ENCODE measurements around the gene TBC1D20.

DNA sequence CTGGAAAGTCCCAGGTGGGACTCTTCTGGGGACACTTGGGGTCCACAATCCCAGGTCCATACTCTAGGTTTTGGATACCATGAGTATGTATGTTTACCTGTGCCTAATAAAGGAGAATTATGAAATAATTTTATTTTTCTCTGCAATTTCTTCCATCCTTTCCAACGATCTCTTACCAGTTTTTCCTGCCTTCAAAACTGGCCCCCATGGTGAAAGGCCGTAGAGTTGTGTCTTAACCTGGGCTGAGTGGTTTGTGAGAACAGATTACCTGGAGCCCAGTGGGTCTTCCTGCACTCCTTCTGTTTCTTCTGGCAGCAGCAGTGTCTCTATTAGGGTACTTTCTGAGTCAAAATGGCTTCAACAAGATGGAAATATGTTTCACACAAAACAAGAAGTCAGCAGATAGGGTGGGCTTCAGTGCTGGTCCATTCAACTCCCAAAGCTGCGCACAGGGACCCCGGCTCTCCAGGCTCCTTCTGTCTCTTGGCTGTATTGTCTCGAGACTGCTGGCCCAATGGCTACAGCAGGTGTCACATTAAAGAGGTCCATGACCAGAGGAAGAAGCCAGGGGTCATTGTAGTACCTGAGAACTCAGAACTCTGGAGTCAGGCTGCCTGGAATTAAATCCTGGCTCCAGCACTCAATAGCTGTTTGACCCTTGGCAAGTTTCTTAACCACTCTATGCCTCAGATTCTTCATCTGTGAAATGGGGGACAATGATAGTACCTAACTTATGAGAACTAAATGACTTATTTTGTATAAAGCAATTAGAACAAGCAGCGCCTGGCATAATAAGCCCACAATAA lies 64.7 kb downstream of the TBC1D20 start:
- TF ChIP-seq POLR2AphosphoS5 (IDR thresholded peaks at IDR 0.05; ENCODE audit: low read depth) = no peak
- TF ChIP-seq, protein P1, sequence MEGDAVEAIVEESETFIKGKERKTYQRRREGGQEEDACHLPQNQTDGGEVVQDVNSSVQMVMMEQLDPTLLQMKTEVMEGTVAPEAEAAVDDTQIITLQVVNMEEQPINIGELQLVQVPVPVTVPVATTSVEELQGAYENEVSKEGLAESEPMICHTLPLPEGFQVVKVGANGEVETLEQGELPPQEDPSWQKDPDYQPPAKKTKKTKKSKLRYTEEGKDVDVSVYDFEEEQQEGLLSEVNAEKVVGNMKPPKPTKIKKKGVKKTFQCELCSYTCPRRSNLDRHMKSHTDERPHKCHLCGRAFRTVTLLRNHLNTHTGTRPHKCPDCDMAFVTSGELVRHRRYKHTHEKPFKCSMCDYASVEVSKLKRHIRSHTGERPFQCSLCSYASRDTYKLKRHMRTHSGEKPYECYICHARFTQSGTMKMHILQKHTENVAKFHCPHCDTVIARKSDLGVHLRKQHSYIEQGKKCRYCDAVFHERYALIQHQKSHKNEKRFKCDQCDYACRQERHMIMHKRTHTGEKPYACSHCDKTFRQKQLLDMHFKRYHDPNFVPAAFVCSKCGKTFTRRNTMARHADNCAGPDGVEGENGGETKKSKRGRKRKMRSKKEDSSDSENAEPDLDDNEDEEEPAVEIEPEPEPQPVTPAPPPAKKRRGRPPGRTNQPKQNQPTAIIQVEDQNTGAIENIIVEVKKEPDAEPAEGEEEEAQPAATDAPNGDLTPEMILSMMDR (conservative IDR thresholded peaks at IDR 0.05; ENCODE audit: low read depth in 2 of 2) = 0 out of 4 replicates have a peak, but pooled peaks of 1 of the 2 experiments have one; percentile 10
- TF ChIP-seq EZH2 (IDR thresholded peaks at IDR 0.05; ENCODE audit: low read depth, unreplicated experiment) = no peak
- TF ChIP-seq EZH2phosphoT487 (IDR thresholded peaks at IDR 0.05; ENCODE audit: unreplicated experiment) = no peak
- TF ChIP-seq ZNF114 (CRISPR knock-in tag; IDR thresholded peaks at IDR 0.05) = no peak
- no peak for TF ChIP-seq NANOG (IDR thresholded peaks at IDR 0.05; ENCODE audit: borderline replicate concordance)
- TF ChIP-seq, protein P2, sequence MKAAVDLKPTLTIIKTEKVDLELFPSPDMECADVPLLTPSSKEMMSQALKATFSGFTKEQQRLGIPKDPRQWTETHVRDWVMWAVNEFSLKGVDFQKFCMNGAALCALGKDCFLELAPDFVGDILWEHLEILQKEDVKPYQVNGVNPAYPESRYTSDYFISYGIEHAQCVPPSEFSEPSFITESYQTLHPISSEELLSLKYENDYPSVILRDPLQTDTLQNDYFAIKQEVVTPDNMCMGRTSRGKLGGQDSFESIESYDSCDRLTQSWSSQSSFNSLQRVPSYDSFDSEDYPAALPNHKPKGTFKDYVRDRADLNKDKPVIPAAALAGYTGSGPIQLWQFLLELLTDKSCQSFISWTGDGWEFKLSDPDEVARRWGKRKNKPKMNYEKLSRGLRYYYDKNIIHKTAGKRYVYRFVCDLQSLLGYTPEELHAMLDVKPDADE (IDR thresholded peaks at IDR 0.05) = no peak
- TF ChIP-seq CREB1 (CRISPR knock-in tag; IDR thresholded peaks at IDR 0.05; ENCODE audit: low read depth) = no peak
- TF ChIP-seq, protein P3, sequence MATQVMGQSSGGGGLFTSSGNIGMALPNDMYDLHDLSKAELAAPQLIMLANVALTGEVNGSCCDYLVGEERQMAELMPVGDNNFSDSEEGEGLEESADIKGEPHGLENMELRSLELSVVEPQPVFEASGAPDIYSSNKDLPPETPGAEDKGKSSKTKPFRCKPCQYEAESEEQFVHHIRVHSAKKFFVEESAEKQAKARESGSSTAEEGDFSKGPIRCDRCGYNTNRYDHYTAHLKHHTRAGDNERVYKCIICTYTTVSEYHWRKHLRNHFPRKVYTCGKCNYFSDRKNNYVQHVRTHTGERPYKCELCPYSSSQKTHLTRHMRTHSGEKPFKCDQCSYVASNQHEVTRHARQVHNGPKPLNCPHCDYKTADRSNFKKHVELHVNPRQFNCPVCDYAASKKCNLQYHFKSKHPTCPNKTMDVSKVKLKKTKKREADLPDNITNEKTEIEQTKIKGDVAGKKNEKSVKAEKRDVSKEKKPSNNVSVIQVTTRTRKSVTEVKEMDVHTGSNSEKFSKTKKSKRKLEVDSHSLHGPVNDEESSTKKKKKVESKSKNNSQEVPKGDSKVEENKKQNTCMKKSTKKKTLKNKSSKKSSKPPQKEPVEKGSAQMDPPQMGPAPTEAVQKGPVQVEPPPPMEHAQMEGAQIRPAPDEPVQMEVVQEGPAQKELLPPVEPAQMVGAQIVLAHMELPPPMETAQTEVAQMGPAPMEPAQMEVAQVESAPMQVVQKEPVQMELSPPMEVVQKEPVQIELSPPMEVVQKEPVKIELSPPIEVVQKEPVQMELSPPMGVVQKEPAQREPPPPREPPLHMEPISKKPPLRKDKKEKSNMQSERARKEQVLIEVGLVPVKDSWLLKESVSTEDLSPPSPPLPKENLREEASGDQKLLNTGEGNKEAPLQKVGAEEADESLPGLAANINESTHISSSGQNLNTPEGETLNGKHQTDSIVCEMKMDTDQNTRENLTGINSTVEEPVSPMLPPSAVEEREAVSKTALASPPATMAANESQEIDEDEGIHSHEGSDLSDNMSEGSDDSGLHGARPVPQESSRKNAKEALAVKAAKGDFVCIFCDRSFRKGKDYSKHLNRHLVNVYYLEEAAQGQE (IDR thresholded peaks at IDR 0.05; ENCODE audit: unreplicated experiment) = no peak
- TF ChIP-seq STAT1 (IDR thresholded peaks at IDR 0.05; ENCODE audit: unreplicated experiment) = no peak
- TF ChIP-seq ZNF331 (CRISPR knock-in tag; IDR thresholded peaks at IDR 0.05; ENCODE audit: low read depth) = no peak
- TF ChIP-seq JUNB (IDR thresholded peaks at IDR 0.05; ENCODE audit: unreplicated experiment) = no peak

All from GM23338 (cell line).